WTC11 (cell line): Measurements from ENCODE around the gene TBC1D4. TPM values are rescaled to one million over a fixed set of nuclear protein-coding genes. Genes with fewer than 3 reads are reported as not detected.

Experiments
- ATAC-seq: fragments of 200-7000 bp; cut with Tn5 transposase; 2 replicates; pipeline ENCODE4 v1.10.0; 2021; ENCODE audit warnings: mild to moderate bottlenecking, moderate library complexity
- CTCF ChIA-PET: fragments of 300-600 bp; sonication (Branson Sonifier 250); formaldehyde crosslinking; loops from one replicate; lab custom pipeline; 2021; ENCODE audit warnings: antibody characterized with exemption; lab: Charles Lee
- POLR2A ChIA-PET: fragments of 350-600 bp; sonication (Branson Sonifier 250); formaldehyde crosslinking; loops from one replicate; lab custom pipeline; 2021; ENCODE audit warnings: antibody characterized with exemption; lab: Charles Lee
- DNase-seq: peaks from one replicate; pipeline ENCODE4 v3.0.0; 2021; ENCODE audit warnings: low spot score
- H3K27ac Mint-ChIP-seq: 2 replicates; pipeline ENCODE4 v1.8.0; 2021; ENCODE audit warnings: mixed read lengths
- H3K27me3 Mint-ChIP-seq: 2 replicates; pipeline ENCODE4 v1.8.0; 2021; ENCODE audit warnings: low read depth, mild to moderate bottlenecking, moderate library complexity, mixed read lengths
- H3K36me3 Mint-ChIP-seq: 2 replicates; pipeline ENCODE4 v1.8.0; 2021; ENCODE audit warnings: mixed read lengths
- H3K4me1 Mint-ChIP-seq: 2 replicates; pipeline ENCODE4 v1.8.0; 2022; ENCODE audit warnings: mixed read lengths
- H3K4me3 Mint-ChIP-seq: 2 replicates; pipeline ENCODE4 v1.8.0; 2021; ENCODE audit warnings: mild to moderate bottlenecking, moderate library complexity, mixed read lengths
- H3K9me3 Mint-ChIP-seq: 2 replicates; pipeline ENCODE4 v1.8.0; 2021; ENCODE audit warnings: mixed read lengths
- ATF1 ChIP-seq: sonication (generic); formaldehyde crosslinking; IDR thresholded peaks from 2 replicates; pipeline ENCODE4 v1.8.1; 2023; ENCODE audit warnings: mild to moderate bottlenecking, moderate library complexity, missing genetic modification reagents
- CREM ChIP-seq: sonication (generic); formaldehyde crosslinking; IDR thresholded peaks from 2 replicates; pipeline ENCODE4 v1.8.1; 2022; ENCODE audit warnings: mild to moderate bottlenecking, missing genetic modification reagents, moderate library complexity
- IRF2 ChIP-seq: sonication (generic); formaldehyde crosslinking; IDR thresholded peaks from 2 replicates; pipeline ENCODE4 v1.8.0; 2022; ENCODE audit warnings: low read depth, missing genetic modification reagents, borderline replicate concordance
- NFE2L1 ChIP-seq: sonication (generic); formaldehyde crosslinking; IDR thresholded peaks from 2 replicates; pipeline ENCODE4 v1.8.1; 2023; ENCODE audit warnings: missing genetic modification reagents
- NR1H2 ChIP-seq: sonication (generic); formaldehyde crosslinking; IDR thresholded peaks from 2 replicates; pipeline ENCODE4 v1.9.0; 2021; ENCODE audit warnings: mild to moderate bottlenecking, moderate library complexity, missing genetic modification reagents
- NR2C2 ChIP-seq: sonication (generic); formaldehyde crosslinking; IDR thresholded peaks from 2 replicates; pipeline ENCODE4 v1.8.0; 2022; ENCODE audit warnings: mild to moderate bottlenecking, missing genetic modification reagents
- OVOL2 ChIP-seq: fragments of 250-450 bp; sonication (Bioruptor Pico); IDR thresholded peaks from 2 replicates; pipeline ENCODE4 v1.9.0; 2021; ENCODE audit warnings: mild to moderate bottlenecking, borderline replicate concordance
- RORB ChIP-seq: fragments of 250-450 bp; sonication (Bioruptor Pico); IDR thresholded peaks from 2 replicates; pipeline ENCODE4 v1.9.0; 2021; ENCODE audit warnings: mild to moderate bottlenecking
- SMAD3 ChIP-seq: sonication (generic); formaldehyde crosslinking; IDR thresholded peaks from 2 replicates; pipeline ENCODE4 v1.8.0; 2022; ENCODE audit warnings: missing genetic modification reagents, mild to moderate bottlenecking, borderline replicate concordance
- SOX15 ChIP-seq: fragments of 250-450 bp; sonication (Bioruptor Pico); IDR thresholded peaks from 2 replicates; pipeline ENCODE4 v1.9.0; 2021; ENCODE audit warnings: mild to moderate bottlenecking
- TCF7 ChIP-seq: sonication (generic); formaldehyde crosslinking; IDR thresholded peaks from 2 replicates; pipeline ENCODE4 v1.8.0; 2022; ENCODE audit warnings: mild to moderate bottlenecking, low read depth, missing genetic modification reagents, moderate library complexity
- TEAD4 ChIP-seq: sonication (generic); formaldehyde crosslinking; IDR thresholded peaks from 2 replicates; pipeline ENCODE4 v1.8.0; 2022; ENCODE audit warnings: mild to moderate bottlenecking, missing genetic modification reagents
- ZNF219 ChIP-seq: sonication (generic); formaldehyde crosslinking; IDR thresholded peaks from 2 replicates; pipeline ENCODE4 v1.8.0; 2023; ENCODE audit warnings: missing genetic modification reagents, mild to moderate bottlenecking, borderline replicate concordance
- ZNF396 ChIP-seq: fragments of 250-450 bp; sonication (Bioruptor Pico); IDR thresholded peaks from 2 replicates; pipeline ENCODE4 v1.8.0; 2021; ENCODE audit warnings: mild to moderate bottlenecking, moderate library complexity, borderline replicate concordance
- ZNF416 ChIP-seq: fragments of 250-450 bp; sonication (Bioruptor Pico); IDR thresholded peaks from 2 replicates; pipeline ENCODE4 v1.9.0; 2021; ENCODE audit warnings: mild to moderate bottlenecking, inconsistent platforms
- ZNF423 ChIP-seq: fragments of 250-450 bp; sonication (Bioruptor Pico); IDR thresholded peaks from 2 replicates; pipeline ENCODE4 v2.1.2; 2022; ENCODE audit warnings: mild to moderate bottlenecking, moderate library complexity
- total RNA-seq: library from RNA; stranded (reverse); gene quantifications from 3 replicates; pipeline ENCODE4 v1.2.3, GENCODE V29; 2021
- TF ChIP-seq, protein P1 (sequence below): sonication (generic); formaldehyde crosslinking; IDR thresholded peaks from 2 replicates; pipeline ENCODE4 v1.8.0; 2022; ENCODE audit warnings: mild to moderate bottlenecking, missing genetic modification reagents
- TF ChIP-seq, protein P2 (sequence below): sonication (generic); formaldehyde crosslinking; IDR thresholded peaks from 2 replicates; pipeline ENCODE4 v1.8.1; 2022; ENCODE audit warnings: low read depth, mild to moderate bottlenecking, moderate library complexity, missing genetic modification reagents, borderline replicate concordance
- TF ChIP-seq, protein P3 (sequence below): fragments of 250-450 bp; sonication (Bioruptor Pico); IDR thresholded peaks from 2 replicates; pipeline ENCODE4 v1.9.0; 2021; ENCODE audit warnings: moderate library complexity, mild to moderate bottlenecking, inconsistent platforms, borderline replicate concordance
- TF ChIP-seq, protein P4 (sequence below): sonication (generic); formaldehyde crosslinking; IDR thresholded peaks from 2 replicates; pipeline ENCODE4 v1.8.1; 2022; ENCODE audit warnings: mild to moderate bottlenecking, moderate library complexity, missing genetic modification reagents
- TF ChIP-seq, protein P5 (sequence below): fragments of 250-450 bp; sonication (Bioruptor Pico); IDR thresholded peaks from 2 replicates; pipeline ENCODE4 v2.1.2; 2022; ENCODE audit warnings: mild to moderate bottlenecking, moderate library complexity
- TF ChIP-seq, protein P6 (sequence below): fragments of 250-450 bp; sonication (Bioruptor Pico); IDR thresholded peaks from 2 replicates; pipeline ENCODE4 v1.9.0; 2021; ENCODE audit warnings: mild to moderate bottlenecking
- TF ChIP-seq, protein P7 (sequence below): sonication (generic); formaldehyde crosslinking; IDR thresholded peaks from 2 replicates; pipeline ENCODE4 v1.8.1; 2023; ENCODE audit warnings: mild to moderate bottlenecking, missing genetic modification reagents
- TF ChIP-seq, protein P8 (sequence below): sonication (generic); formaldehyde crosslinking; IDR thresholded peaks from 2 replicates; pipeline ENCODE4 v1.8.0; 2022; ENCODE audit warnings: mild to moderate bottlenecking, missing genetic modification reagents
- TF ChIP-seq, protein P9 (sequence below): sonication (generic); formaldehyde crosslinking; IDR thresholded peaks from 2 replicates; pipeline ENCODE4 v1.8.1; 2022; ENCODE audit warnings: low read depth, missing genetic modification reagents, borderline replicate concordance

TBC1D4 gene
- total RNA-seq, 1 experiment from 2014 or later, result 37.1 TPM

DNA sequence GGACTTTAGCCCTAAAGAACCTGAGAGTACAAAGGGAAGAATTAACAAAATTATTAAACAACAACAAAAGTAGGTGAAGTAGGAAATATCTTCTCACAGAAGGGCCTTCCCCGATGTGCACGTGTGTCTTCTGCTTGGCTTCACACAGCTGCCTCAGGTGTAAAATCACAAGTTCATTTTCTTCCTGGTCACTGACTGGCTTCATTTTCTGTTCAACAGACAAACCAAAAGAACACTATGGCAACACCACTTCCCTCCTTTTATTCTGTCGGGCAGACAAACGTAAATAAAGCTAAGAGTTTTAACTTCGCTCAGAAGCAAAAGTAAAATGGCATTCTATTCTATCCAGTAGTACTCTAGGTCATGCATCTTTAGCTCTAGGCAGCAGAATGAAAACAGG lies 140.9 kb downstream of the TBC1D4 start:
- POLR2A ChIA-PET, result interaction anchor here (0.6 kb wide), 1 partner anchor 35 kb away, joined by 4 read pairs; no protein-coding TSS in a partner anchor
- Mint-ChIP-seq H3K27ac (no peak overlapping the region), H3K36me3 (peaks cover 35% of the 10 kb centered on the region), H3K27me3 (no peaks in the 10 kb centered on the region), H3K4me1 (peaks cover 7% of the 10 kb centered on the region), H3K9me3 (no peaks in the 10 kb centered on the region), H3K4me3 (no peak overlapping the region)
- DNase-seq (no peak), ATAC-seq (no peak)
- TF ChIP-seq ZNF416 (CRISPR knock-in tag) (no peak), RORB (no peak), NFE2L1 (CRISPR knock-in tag) (no peak), NR2C2 (no peak), ZNF423 (CRISPR knock-in tag) (no peak), TEAD4 (CRISPR knock-in tag) (no peak), IRF2 (no peak), SOX15 (CRISPR knock-in tag) (no peak)
- TF ChIP-seq, protein P1, sequence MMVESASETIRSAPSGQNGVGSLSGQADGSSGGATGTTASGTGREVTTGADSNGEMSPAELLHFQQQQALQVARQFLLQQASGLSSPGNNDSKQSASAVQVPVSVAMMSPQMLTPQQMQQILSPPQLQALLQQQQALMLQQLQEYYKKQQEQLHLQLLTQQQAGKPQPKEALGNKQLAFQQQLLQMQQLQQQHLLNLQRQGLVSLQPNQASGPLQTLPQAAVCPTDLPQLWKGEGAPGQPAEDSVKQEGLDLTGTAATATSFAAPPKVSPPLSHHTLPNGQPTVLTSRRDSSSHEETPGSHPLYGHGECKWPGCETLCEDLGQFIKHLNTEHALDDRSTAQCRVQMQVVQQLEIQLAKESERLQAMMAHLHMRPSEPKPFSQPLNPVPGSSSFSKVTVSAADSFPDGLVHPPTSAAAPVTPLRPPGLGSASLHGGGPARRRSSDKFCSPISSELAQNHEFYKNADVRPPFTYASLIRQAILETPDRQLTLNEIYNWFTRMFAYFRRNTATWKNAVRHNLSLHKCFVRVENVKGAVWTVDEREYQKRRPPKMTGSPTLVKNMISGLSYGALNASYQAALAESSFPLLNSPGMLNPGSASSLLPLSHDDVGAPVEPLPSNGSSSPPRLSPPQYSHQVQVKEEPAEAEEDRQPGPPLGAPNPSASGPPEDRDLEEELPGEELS (CRISPR knock-in tag), result no peak
- TF ChIP-seq, protein P2, sequence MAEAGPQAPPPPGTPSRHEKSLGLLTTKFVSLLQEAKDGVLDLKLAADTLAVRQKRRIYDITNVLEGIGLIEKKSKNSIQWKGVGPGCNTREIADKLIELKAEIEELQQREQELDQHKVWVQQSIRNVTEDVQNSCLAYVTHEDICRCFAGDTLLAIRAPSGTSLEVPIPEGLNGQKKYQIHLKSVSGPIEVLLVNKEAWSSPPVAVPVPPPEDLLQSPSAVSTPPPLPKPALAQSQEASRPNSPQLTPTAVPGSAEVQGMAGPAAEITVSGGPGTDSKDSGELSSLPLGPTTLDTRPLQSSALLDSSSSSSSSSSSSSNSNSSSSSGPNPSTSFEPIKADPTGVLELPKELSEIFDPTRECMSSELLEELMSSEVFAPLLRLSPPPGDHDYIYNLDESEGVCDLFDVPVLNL (CRISPR knock-in tag), result no peak
- TF ChIP-seq, protein P3, sequence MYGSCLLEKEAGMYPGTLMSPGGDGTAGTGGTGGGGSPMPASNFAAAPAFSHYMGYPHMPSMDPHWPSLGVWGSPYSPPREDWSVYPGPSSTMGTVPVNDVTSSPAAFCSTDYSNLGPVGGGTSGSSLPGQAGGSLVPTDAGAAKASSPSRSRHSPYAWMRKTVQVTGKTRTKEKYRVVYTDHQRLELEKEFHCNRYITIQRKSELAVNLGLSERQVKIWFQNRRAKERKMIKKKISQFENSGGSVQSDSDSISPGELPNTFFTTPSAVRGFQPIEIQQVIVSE (CRISPR knock-in tag), result no peak
- TF ChIP-seq, protein P4, sequence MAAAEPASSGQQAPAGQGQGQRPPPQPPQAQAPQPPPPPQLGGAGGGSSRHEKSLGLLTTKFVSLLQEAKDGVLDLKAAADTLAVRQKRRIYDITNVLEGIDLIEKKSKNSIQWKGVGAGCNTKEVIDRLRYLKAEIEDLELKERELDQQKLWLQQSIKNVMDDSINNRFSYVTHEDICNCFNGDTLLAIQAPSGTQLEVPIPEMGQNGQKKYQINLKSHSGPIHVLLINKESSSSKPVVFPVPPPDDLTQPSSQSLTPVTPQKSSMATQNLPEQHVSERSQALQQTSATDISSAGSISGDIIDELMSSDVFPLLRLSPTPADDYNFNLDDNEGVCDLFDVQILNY (CRISPR knock-in tag), result no peak
- TF ChIP-seq, protein P5, sequence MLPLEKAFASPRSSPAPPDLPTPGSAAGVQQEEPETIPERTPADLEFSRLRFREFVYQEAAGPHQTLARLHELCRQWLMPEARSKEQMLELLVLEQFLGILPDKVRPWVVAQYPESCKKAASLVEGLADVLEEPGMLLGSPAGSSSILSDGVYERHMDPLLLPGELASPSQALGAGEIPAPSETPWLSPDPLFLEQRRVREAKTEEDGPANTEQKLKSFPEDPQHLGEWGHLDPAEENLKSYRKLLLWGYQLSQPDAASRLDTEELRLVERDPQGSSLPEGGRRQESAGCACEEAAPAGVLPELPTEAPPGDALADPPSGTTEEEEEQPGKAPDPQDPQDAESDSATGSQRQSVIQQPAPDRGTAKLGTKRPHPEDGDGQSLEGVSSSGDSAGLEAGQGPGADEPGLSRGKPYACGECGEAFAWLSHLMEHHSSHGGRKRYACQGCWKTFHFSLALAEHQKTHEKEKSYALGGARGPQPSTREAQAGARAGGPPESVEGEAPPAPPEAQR (CRISPR knock-in tag), result no peak
- CTCF ChIA-PET, result no interaction called here

DNA sequence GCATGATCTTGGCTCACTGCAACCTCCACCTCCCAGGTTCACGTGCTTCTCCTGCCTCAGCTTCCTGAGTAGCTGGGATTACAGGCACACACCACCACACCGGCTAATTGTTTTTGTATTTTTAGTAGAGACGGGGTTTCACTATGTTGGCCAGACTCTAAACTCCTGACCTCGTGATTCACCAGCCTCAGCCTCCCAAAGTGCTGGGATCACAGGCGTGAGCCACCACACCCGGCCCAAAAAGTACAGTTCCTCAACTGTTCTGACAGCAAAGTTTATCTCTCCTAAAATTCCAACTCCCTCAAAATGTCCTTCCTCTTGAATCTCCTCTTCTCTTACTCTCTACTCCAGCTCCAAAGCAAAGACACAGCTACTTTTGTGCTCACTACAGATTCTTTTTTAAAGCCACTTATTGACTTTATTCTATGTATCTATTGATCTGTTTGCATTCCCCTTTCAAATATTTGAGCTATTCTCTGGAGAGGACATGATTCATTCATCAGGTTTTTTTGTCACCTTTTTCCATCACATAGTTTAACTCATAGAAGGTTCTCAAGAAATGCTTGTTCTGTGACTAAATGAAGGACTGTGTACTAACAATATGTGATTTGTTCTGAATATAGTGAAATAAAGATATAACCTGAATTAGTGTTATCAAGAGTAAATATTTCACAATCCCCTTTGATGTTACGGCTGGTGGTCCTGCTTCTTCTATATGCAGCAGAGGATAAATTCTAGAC lies 142.2 kb downstream of the TBC1D4 start:
- H3K27ac Mint-ChIP-seq, result no peak overlapping the region
- CTCF ChIA-PET, result no interaction called here
- no peak for ATAC-seq
- TF ChIP-seq, protein P6, sequence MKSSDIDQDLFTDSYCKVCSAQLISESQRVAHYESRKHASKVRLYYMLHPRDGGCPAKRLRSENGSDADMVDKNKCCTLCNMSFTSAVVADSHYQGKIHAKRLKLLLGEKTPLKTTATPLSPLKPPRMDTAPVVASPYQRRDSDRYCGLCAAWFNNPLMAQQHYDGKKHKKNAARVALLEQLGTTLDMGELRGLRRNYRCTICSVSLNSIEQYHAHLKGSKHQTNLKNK, result no peak
- TF ChIP-seq OVOL2 (CRISPR knock-in tag), result no peak
- TF ChIP-seq ZNF219 (CRISPR knock-in tag), result no peak
- TF ChIP-seq, protein P7, sequence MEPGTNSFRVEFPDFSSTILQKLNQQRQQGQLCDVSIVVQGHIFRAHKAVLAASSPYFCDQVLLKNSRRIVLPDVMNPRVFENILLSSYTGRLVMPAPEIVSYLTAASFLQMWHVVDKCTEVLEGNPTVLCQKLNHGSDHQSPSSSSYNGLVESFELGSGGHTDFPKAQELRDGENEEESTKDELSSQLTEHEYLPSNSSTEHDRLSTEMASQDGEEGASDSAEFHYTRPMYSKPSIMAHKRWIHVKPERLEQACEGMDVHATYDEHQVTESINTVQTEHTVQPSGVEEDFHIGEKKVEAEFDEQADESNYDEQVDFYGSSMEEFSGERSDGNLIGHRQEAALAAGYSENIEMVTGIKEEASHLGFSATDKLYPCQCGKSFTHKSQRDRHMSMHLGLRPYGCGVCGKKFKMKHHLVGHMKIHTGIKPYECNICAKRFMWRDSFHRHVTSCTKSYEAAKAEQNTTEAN (CRISPR knock-in tag), result no peak
- TF ChIP-seq SMAD3 (CRISPR knock-in tag), result no peak
- no peak for TF ChIP-seq NR1H2 (CRISPR knock-in tag)
- TF ChIP-seq TCF7 (CRISPR knock-in tag), result no peak
- no peak for TF ChIP-seq ATF1
- TF ChIP-seq, protein P8, sequence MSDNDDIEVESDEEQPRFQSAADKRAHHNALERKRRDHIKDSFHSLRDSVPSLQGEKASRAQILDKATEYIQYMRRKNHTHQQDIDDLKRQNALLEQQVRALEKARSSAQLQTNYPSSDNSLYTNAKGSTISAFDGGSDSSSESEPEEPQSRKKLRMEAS (CRISPR knock-in tag), result no peak
- TF ChIP-seq ZNF396 (CRISPR knock-in tag), result no peak
- TF ChIP-seq SOX15 (CRISPR knock-in tag), result no peak
- TF ChIP-seq CREM (CRISPR knock-in tag), result no peak
- TF ChIP-seq, protein P9, sequence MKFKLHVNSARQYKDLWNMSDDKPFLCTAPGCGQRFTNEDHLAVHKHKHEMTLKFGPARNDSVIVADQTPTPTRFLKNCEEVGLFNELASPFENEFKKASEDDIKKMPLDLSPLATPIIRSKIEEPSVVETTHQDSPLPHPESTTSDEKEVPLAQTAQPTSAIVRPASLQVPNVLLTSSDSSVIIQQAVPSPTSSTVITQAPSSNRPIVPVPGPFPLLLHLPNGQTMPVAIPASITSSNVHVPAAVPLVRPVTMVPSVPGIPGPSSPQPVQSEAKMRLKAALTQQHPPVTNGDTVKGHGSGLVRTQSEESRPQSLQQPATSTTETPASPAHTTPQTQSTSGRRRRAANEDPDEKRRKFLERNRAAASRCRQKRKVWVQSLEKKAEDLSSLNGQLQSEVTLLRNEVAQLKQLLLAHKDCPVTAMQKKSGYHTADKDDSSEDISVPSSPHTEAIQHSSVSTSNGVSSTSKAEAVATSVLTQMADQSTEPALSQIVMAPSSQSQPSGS (CRISPR knock-in tag), result no peak

More for the DNA sequence above, 142.2 kb downstream of the TBC1D4 start:
- Mint-ChIP-seq H3K36me3 (peaks cover 43% of the 10 kb centered on the region), H3K4me3 (no peak overlapping the region), H3K4me1 (peaks cover 7% of the 10 kb centered on the region), H3K9me3 (no peaks in the 10 kb centered on the region), H3K27me3 (no peaks in the 10 kb centered on the region)
- DNase-seq, result no peak
- POLR2A ChIA-PET, result no interaction called here
